NCI-H510A treated with DMSO at 0.1 percent for 48 hours (cell line): Measurements from ENCODE around the gene BCAS3.
A peak's percentile ranks its signal among the peaks of the same experiment; 100 is the strongest.

ENCODE experiments used
- DNase-seq: peaks from one replicate; lab custom pipeline; 2025; lab: John Stamatoyannopoulos, UW

Gene BCAS3

DNA sequence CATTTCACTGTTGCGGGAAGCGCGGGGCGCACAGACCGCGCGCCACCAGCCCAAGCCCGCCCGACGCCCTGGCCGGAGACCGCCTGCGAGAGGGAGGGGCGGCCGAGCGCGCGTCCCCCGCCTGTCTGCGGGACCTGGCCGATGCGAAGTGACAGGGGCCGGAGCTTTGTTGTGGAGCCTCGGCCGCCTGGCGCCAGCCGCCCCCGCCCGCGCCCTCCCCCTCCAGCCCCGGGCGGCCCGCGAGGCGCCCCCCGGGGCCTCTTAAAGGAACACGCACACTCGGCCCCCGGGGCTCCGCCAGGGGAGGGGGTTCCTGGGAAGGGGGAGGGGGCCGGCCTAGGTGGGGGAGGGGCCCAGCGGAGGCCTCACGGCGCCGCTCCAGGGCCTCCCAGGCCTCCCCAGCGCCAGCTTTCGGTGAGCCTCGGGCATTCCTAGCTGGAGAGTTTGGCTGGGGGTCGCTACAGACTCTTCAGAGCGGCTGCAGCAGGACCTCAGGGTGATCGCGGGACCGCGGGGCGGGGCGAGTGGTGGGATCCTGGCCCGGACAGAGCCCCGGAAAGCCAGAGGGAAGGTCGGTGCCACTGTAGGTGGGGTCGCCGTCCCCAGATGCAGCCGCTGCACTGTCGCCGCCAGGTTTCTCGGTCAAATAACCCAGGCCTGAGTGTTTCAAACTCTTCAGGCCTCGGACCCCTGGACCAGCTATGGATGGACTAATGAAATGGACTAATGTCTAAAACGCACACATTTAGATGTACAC is 719.6 kb downstream of the BCAS3 start:
- no peak for DNase-seq

DNA sequence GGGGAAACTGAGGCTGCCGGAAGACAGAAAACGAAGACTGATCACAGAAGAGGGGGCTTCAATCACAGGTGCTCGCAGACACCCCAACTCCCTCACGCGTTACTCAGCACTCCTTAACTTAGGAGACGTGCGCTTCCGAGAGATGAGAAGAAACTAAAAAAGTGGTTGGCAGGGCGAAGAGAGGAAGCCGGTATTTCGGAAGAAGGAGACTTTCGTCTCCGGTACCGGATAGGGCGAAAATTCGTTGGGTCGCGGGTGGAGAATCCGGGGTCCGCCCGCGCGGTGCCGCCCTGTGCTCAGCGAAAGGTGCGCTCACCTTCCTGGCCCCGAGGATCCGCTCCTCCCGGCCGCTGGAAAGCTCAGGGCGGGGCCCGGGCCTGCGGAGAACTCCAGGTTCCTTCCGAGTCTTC is 721.1 kb downstream of the BCAS3 start:
- no peak for DNase-seq

GRCh38 chr17:61399131-61400065 is 721.7 kb downstream of the BCAS3 start, which contains the start of gene TBX2:
Gene TBX2, plus strand, starts transcription at chr17:61399843. Its CDS starts 334 bp downstream, at chr17:61400177.
- no peak for DNase-seq

GRCh38 chr17:61400066-61400716 is 722.5 kb downstream of the BCAS3 start:
- no peak for DNase-seq

GRCh38 chr17:61400717-61401388 is 723.2 kb downstream of the BCAS3 start:
- DNase-seq: peak; percentile 16

GRCh38 chr17:61401389-61402072 is 723.9 kb downstream of the BCAS3 start:
- DNase-seq: no peak

GRCh38 chr17:61402073-61402541 is 724.5 kb downstream of the BCAS3 start:
- DNase-seq: no peak

GRCh38 chr17:61402978-61403800 is 725.5 kb downstream of the BCAS3 start:
- peak; percentile 72 for DNase-seq

GRCh38 chr17:61403801-61404662 is 726.4 kb downstream of the BCAS3 start:
- peak; percentile 34 for DNase-seq

DNA sequence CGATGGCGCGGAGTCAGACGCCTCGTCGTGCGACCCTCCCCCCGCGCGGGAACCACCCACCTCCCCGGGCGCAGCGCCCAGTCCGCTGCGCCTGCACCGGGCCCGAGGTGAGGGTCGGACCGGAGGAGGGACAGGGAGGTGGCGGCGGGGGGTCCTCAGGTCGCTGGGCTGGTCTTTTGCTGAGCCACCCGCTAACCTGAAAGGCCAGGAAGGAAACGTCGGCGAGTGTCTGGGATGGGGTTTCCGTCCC is 726.9 kb downstream of the BCAS3 start:
- DNase-seq: no peak

DNA sequence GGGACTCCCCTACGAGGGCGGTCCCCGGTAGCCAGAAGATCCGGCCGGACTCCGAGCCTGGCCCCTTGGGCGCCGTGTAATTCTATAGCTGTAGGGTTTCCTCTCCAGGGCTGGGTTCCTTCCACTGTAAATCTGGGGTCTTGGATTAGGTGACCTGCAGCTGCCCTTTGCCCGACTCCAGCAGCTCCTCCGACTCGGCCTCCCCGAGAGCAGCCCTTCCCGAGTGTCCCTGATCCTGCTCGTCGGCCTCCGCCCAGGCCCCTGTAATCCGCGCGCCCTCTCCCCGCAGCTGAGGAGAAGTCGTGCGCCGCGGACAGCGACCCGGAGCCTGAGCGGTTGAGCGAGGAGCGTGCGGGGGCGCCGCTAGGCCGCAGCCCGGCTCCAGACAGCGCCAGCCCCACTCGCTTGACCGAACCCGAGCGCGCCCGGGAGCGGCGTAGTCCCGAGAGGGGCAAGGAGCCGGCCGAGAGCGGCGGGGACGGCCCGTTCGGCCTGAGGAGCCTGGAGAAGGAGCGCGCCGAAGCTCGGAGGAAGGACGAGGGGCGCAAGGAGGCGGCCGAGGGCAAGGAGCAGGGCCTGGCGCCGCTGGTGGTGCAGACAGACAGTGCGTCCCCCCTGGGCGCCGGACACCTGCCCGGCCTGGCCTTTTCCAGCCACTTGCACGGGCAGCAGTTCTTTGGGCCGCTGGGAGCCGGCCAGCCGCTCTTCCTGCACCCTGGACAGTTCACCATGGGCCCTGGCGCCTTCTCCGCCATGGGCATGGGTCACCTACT is 727.4 kb downstream of the BCAS3 start:
- no peak for DNase-seq

DNA sequence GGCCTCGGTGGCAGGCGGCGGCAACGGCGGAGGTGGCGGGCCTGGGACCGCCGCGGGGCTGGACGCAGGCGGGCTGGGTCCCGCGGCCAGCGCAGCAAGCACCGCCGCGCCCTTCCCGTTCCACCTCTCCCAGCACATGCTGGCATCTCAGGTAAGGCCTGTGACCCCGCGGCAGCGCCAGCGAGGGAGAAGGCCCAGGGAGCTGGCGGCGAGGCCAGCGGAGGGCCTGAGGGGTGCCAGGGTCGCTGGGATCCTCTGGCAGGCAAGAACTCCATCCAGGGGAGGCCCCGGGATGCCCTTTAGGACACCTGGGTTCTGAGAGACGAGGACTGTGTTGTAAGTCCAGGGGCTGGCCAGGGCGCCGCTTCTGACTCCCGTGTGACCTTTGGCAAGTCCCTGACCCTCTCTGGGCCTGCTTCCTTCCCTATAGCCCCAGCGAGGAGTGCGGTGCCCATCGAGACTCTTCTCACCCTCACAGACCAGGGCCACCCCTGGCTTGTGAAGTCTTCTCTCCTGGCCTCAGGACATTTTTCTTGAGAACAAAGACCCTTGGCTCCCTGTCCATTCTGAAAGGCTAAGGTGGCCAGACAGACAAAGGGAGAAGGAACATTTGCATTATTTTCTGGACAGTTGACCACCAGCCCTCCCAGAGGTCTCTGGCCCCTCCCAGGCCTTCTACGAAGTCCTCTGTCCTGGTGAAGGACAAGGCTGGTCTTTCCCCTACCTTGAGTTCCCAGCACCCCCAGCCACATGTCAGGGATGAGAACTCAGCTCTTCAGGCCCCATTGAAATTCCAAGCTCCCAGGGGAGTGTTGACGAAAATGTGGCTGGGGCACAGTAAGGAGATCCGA is 728.3 kb downstream of the BCAS3 start:
- no peak for DNase-seq

DNA sequence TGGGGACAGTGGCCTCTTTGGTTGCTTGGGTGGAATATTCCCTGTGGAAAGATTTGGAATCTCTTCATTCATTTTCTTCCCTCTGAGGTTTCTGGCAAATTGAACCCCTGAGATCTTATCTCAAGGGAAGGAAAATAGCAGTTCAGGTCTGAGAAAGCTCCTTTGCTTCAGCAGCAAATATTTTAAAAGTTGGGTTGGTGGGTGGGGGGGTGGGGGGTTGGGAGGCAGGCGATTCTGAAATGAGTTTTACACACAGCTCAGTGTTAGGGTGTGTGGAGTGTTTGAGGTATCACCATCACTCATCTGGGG is 728.8 kb downstream of the BCAS3 start:
- DNase-seq: no peak

DNA sequence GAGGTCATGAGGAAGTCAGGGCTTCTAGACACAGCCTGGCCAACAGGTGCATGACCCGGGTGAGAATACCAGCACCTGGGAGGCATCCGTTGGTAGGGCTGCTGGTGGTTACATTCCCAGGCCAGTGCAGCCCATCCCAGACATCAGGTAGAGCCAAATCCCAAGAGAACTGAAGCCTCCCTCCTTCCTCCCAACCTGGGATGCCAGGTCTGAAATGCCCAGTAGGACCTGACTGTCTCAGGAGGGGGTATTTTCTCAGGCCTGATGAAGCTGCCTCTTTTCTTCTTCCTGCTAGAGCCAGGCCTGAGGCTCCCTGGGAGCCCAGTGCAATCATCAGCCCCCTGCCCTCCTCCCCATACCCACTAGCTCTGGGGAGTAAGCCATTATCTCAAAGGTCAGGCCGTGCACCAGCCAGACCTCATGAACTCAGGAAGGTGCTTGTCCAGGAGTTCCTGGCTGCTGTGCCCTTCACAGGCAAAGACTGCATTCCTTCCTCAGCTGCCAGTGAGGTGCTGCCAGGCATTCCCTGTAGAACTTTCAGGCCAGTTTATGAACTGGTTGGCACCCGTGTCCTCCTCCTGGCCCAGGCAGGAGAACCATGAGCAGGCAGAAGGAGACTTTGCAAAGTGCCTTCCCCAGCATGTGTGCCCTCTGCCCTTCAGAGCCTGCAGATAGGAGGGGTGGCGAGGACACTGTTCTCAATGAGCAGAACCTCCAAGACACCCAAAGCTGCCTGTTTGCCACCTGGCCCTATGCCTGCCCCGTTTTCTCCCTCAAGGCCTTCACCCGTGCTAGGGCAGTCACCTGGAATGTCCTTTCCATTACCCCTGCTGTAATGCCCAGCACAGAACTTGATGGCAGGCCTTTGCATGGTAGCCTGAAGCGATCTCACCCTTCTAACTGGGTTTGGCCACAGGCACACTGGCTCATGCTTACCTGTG is 729.6 kb downstream of the BCAS3 start:
- no peak for DNase-seq

GRCh38 chr17:61408151-61409041 is 730.7 kb downstream of the BCAS3 start:
- no peak for DNase-seq
